Testis (tissue), 2 donors: ENCODE data around the gene BEND7.

Experiments
- POLR2A ChIP-seq: fragments of 450-650 bp; IDR thresholded peaks from one replicate; pipeline ENCODE4 v1.6.1; 2017; ENCODE audit warnings: antibody characterized with exemption, mild to moderate bottlenecking, moderate library complexity
- TF ChIP-seq, protein P1 (sequence below), 3 experiments: fragments of 450-650 bp in 2 of 3; fragments of 200-600 bp in 1 of 3; sonication (generic) in 1 of 3; IDR thresholded peaks; one replicate each; pipeline ENCODE4 v1.5.1; 2016 to 2019; ENCODE audit warnings: antibody characterized with exemption in 3 of 3, mild to moderate bottlenecking in 2 of 3, moderate library complexity in 1 of 3

DNA sequence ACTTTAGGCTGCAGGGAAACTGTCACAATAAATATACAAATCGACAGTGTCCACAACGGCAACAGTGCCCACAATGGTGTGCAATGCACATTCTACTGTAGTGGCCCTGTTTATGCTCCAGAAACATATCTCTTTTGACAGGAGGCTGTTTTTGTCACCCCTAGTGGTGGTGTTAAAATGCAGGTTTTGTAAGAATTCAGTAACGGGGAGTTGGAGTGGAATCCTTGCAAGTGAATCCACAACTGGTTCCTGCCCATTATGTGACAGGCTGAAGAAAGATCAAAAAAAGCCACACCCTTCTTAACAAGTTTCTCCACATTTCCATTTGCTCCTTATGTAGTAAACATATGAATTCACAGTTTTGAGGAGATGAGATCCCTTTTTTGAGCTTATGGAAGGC, 58.5 kb downstream of the BEND7 start:
- TF ChIP-seq, protein P1, sequence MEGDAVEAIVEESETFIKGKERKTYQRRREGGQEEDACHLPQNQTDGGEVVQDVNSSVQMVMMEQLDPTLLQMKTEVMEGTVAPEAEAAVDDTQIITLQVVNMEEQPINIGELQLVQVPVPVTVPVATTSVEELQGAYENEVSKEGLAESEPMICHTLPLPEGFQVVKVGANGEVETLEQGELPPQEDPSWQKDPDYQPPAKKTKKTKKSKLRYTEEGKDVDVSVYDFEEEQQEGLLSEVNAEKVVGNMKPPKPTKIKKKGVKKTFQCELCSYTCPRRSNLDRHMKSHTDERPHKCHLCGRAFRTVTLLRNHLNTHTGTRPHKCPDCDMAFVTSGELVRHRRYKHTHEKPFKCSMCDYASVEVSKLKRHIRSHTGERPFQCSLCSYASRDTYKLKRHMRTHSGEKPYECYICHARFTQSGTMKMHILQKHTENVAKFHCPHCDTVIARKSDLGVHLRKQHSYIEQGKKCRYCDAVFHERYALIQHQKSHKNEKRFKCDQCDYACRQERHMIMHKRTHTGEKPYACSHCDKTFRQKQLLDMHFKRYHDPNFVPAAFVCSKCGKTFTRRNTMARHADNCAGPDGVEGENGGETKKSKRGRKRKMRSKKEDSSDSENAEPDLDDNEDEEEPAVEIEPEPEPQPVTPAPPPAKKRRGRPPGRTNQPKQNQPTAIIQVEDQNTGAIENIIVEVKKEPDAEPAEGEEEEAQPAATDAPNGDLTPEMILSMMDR (IDR thresholded peaks at IDR 0.05): no peak
- TF ChIP-seq POLR2A: no peak
